Measurements from ENCODE around the gene FAM90A26.
"Not testable (repeated sequence)": the region's sequence is repeated elsewhere in the genome, so short reads cannot be mapped to it uniquely, and the experiment has no call there.

Gene FAM90A26

DNA sequence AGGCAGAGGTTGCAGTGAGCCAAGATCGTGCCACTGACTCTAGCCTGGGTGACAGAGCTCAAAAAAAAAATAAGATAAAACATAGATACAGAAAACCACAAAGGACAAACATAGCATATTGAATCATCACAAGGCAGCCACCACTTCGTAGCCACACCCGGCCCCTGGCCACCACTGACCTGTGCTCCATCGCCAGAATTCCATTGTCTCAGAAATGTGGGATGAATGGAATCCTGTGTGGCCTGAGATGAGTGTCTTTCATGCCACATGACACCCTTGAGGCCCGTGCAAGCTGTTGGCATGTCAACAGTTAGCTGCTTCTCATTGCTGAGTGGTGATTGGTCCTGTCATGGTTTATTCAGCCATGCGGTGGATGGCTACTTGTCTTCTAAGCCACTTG, 10.2 kb upstream of the FAM90A26 start:
- not testable (repeated sequence) for DNase-seq

DNA sequence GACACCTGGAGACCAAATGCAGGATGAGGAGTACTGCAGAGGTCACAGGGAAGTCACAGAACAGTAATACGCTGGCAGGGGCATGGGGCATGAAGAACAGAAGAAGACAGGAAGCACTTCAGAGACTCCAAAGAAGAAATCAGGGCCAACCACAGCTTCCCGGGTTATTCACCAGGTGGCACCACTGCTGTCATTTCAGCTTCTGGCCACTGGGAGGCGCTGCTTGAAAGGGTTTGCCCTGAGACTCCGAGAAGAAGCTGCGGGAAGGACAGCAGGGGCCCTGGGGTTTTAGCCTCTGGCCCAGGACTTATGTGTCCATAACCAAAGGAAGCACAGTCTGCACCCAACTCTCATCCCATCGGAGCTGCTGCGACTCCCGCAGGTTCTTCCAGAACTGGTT, 4.2 kb upstream of the FAM90A26 start:
- DNase-seq: not testable (repeated sequence)

DNA sequence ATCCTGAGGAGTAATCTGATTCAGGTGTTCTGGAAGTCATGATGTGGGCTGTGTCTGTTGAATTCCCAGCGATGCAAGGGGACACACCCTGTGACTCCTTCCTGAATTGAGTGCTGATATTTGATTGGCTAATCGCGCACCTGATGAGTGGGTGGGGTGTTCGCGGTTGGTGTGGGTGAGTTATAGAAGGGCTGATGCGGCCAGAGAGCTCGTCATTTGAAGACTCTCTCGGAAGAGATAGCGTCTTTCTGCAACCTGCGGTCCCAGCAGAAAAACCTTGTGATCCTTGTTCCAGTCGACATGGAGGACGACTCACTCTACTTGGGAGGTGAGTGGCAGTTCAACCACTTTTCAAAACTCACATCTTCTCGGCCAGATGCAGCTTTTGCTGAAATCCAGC, 40.1 kb downstream of the FAM90A26 start, which contains the start of gene USP17L10:
Gene USP17L10 (plus strand): TSS at position 301 of the 400 bp plus-strand sequence. CDS start 0 bp downstream, at position 301.
- DNase-seq: not testable (repeated sequence)

DNA sequence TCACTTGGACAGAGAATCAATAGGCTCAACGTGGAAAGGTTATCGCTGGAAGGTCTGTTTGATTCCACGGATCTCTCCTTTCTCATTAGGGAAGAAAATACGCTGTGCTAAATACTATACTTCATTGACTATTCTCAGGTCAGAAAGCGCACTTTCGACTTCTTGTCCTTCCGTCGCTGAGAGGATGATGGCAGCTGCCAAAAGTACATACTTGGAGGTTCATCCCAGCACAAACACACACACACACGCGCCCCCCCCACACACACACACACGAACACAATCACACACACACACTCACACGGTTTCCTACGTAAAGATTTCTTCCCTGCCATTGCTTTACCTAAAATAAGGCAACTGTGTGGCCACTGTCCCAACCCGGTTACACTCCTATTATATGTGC, 44.5 kb downstream of the FAM90A26 start:
- not testable (repeated sequence) for DNase-seq

DNA sequence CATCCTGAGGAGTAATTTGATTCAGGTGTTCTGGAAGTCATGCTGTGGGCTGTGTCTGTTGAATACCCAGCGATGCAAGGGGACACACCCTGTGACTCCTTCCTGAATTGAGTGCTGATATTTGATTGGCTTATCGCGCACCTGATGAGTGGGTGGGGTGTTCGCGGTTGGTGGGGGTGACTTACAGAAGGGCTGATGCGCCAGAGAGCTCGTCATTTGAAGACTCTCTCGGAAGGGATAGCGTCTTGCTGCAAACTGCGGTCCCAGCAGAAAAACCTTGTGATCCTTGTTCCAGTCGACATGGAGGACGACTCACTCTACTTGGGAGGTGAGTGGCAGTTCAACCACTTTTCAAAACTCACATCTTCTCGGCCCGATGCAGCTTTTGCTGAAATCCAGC, 44.9 kb downstream of the FAM90A26 start, which contains the start of gene USP17L11:
Gene USP17L11 (plus strand): TSS at position 301 of the 400 bp plus-strand sequence. CDS start 0 bp downstream, at position 301.
- not testable (repeated sequence) for DNase-seq

DNA sequence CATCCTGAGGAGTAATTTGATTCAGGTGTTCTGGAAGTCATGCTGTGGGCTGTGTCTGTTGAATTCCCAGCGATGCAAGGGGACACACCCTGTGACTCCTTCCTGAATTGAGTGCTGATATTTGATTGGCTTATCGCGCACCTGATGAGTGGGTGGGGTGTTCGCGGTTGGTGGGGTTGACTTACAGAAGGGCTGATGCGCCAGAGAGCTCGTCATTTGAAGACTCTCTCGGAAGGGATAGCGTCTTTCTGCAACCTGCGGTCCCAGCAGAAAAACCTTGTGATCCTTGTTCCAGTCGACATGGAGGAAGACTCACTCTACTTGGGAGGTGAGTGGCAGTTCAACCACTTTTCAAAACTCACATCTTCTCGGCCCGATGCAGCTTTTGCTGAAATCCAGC, 49.6 kb downstream of the FAM90A26 start, which contains the start of gene USP17L12:
Gene USP17L12 (plus strand): TSS at position 301 of the 400 bp plus-strand sequence. CDS start 0 bp downstream, at position 301.
- not testable (repeated sequence) for DNase-seq

DNA sequence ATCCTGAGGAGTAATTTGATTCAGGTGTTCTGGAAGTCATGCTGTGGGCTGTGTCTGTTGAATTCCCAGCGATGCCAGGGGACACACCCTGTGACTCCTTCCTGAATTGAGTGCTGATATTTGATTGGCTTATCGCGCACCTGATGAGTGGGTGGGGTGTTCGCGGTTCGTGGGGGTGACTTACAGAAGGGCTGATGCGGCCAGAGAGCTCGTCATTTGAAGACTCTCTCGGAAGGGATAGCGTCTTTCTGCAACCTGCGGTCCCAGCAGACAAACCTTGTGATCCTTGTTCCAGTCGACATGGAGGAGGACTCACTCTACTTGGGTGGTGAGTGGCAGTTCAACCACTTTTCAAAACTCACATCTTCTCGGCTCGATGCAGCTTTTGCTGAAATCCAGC, 54.4 kb downstream of the FAM90A26 start, which contains the start of gene USP17L13:
Gene USP17L13 (plus strand): TSS at position 301 of the 400 bp plus-strand sequence. CDS start 0 bp downstream, at position 301.
- not testable (repeated sequence) for DNase-seq

All from EL (cell line).